Coronary artery (tissue), 2 donors: ENCODE data around the gene WIPF2.
A peak's percentile ranks its signal among the peaks of the same experiment; 100 is the strongest.

Source experiments
- DNase-seq: peaks from one replicate; pipeline ENCODE4 v3.0.0-alpha.2; 2017; ENCODE audit warnings: low spot score
- H3K27ac ChIP-seq, 2 donors: fragments of 200-600 bp; sonication (generic); one replicate each; pipeline ENCODE4 v1.5.1; 2016 to 2019
- H3K4me3 ChIP-seq: fragments of 200-600 bp; sonication (generic); 2 replicates; pipeline ENCODE4 v1.5.1; 2016; ENCODE audit warnings: mild to moderate bottlenecking, moderate library complexity
- TF ChIP-seq, protein P1 (sequence below): fragments of 200-600 bp; sonication (generic); IDR thresholded peaks from one replicate; pipeline ENCODE4 v1.5.1; 2019; ENCODE audit warnings: antibody characterized with exemption

The WIPF2 gene

DNA sequence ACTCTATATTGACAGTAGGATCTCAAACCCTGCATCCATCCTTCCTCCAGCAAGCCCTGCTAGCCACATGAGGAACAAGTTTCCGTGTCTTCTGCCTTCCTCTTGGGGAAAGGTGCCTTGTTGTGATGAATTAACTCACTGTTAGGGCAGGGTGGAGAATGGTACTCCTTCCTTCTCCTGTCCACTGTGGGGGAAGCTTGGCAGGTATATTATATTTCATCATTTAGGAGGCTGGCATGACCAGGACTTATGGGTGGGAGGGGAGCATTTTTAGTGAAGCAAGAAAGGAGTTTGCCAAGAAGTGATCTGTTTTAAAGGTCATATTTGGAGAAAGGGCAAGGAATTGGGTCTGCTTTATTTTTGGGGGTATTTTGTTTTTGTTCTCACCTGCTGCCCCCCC lies 59.3 kb downstream of the WIPF2 start:
- no peak overlapping the region for H3K4me3 ChIP-seq
- no peak for DNase-seq
- H3K27ac ChIP-seq, result no peak overlapping the region
- TF ChIP-seq, protein P1, sequence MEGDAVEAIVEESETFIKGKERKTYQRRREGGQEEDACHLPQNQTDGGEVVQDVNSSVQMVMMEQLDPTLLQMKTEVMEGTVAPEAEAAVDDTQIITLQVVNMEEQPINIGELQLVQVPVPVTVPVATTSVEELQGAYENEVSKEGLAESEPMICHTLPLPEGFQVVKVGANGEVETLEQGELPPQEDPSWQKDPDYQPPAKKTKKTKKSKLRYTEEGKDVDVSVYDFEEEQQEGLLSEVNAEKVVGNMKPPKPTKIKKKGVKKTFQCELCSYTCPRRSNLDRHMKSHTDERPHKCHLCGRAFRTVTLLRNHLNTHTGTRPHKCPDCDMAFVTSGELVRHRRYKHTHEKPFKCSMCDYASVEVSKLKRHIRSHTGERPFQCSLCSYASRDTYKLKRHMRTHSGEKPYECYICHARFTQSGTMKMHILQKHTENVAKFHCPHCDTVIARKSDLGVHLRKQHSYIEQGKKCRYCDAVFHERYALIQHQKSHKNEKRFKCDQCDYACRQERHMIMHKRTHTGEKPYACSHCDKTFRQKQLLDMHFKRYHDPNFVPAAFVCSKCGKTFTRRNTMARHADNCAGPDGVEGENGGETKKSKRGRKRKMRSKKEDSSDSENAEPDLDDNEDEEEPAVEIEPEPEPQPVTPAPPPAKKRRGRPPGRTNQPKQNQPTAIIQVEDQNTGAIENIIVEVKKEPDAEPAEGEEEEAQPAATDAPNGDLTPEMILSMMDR, result no peak

DNA sequence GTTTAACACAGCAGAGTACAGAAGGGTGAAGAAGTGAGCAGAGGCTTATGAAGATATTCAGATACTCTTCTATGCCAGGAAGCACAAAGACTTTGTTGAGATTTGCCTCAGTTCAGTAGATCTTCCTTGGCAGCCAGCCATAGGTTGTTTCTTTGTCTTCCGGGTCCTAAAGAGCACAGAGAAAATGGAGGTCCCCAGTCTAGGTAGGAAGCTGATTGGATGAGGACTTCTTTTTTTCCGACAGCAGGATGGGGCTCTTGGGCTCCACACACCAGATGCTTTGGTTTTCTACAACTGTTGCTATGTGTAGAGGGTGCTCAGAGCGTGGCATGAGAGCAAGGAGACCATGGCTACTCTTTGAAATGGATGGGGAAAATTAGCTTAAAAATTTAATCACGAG lies 60.3 kb downstream of the WIPF2 start:
- H3K4me3 ChIP-seq, result no peak overlapping the region
- H3K27ac ChIP-seq, result no peak overlapping the region
- no peak for DNase-seq
- TF ChIP-seq, protein P1, result no peak

DNA sequence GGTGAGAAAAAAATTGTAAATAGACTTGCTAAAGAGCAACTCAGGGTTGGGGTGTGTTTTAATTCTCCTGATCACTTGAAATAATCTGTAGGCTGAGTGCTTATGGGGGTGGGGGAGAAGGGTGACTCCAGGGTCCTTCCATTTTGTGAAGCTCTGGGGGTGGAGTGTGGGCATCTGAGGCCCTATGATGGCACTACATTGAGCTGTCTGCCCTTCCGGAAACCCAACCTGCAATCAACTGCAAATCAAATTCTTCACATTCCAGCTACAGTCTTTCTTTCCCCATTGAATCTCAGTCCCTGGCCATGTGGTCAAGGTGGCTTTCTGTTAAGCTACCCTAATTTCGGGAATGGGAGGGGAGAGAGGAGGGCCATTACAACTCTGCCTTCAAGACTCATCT lies 62.6 kb downstream of the WIPF2 start:
- no peak overlapping the region for H3K27ac ChIP-seq
- H3K4me3 ChIP-seq, result no peak overlapping the region
- TF ChIP-seq, protein P1, result no peak
- no peak for DNase-seq

DNA sequence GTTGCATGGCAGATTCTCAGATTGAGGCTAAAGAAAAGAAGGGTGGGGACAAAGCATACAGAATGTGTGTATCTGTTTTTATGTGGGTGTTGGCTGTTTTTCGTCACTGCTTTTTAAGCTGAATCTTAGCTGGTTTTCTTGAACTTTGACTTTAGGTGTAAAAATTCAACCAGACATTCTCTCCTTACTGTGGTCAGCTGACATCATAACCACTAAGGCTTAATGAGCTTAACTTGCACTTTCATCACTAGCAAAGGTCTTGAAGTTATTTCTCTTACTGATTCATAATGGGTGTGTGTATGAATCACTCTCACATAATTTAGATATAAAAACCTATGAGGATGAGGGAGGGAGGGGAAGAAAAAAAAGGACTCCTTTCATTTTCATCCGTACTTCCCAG lies 64.6 kb downstream of the WIPF2 start:
- H3K4me3 ChIP-seq, result no peak overlapping the region
- TF ChIP-seq, protein P1, result no peak
- peak overlapping the region; percentile 42 to 79 for H3K27ac ChIP-seq
- DNase-seq, result no peak

DNA sequence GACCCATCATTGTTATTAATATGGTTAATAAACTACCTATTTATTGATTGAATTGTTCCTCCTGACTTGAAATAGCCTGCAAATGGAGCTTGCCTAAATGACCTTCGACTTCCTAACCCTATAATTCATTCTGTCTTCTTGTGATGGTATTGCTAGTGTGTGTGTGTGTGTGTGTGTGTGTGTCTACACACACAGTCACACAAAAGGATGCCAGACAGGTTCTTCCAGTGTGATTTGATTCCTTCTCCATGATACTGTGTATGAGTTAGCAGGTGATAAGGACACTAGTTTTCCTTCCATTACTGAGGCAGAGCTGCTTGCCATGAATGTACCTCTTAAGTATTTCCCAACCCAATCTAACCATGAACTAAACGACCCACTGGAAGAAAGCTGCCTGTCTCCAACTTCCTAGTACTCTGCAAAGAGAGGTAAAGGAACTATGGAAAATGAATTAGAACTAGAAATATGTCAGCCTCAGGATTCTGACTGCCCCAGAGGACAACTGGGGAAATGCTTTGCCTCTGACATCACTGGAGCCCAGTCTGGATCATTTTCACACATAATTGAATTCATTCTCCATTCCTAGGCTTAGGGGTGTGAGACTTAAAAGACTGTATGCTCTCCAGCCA lies 65.1 kb downstream of the WIPF2 start:
- TF ChIP-seq, protein P1, result no peak
- H3K27ac ChIP-seq, result peak overlapping the region; percentile 42 to 79
- DNase-seq, result peak; percentile 14
- H3K4me3 ChIP-seq, result no peak overlapping the region

DNA sequence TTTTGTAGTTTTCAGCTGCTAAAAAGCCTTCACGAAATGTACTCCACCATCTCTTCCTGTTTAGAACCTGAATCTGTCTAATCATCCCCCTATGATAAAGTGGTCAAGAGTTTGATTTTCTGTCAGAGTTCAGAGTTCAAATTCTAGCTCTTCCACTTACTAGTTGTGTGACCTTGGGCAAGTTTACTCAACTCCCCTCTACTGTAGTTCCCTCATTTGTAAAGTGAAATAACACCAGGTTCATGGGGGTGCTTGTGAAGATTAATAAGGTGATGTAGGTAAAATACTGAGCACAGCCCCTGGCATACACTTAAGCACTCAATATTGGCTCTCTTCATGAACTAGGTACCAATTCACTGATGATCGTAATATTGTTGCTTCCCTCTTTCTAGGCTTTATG lies 67.4 kb downstream of the WIPF2 start:
- DNase-seq, result no peak
- Histone ChIP-seq H3K27ac (no peak overlapping the region), H3K4me3 (no peak overlapping the region)
- TF ChIP-seq, protein P1, result no peak

DNA sequence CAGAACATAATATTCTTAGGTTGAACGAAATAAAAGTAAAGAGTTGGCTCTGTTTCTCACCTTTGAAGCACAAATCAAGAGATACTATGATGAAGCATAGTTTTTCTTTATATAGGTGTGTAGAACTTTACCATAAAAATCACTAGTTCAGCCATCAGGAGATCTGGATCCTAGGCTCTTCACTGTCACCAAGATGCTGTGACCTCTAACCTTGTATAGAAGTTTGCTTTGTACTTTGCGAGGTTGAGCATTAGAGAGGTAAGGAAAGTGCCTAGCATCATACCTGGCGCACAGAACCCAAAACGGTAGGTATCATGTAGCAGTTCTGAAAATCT lies 68.0 kb downstream of the WIPF2 start:
- no peak for DNase-seq
- Histone ChIP-seq H3K4me3 (peak overlapping the region; percentile 52), H3K27ac (no peak overlapping the region)
- TF ChIP-seq, protein P1, result no peak
